ENCODE results near the gene CCDC196.
A peak's percentile ranks its signal among the peaks of the same experiment; 100 is the strongest.

Gene CCDC196

GRCh38 chr14:66485910-66486421 lies at the start of gene CCDC196:
TSS of gene CCDC196 (plus strand) at chr14:66486371. CDS start at chr14:66486503, 132 bp downstream.
- DNase-seq: no peak

GRCh38 chr14:66440801-66441200 lies 45.4 kb upstream of the CCDC196 start:
- no peak for DNase-seq

GRCh38 chr14:66442953-66443571 lies 43.1 kb upstream of the CCDC196 start:
- DNase-seq: no peak

- DNase-seq: no peak
Observed at GRCh38 chr14:66443785-66444184, 42.4 kb upstream of the CCDC196 start.

- no peak for DNase-seq
Observed at GRCh38 chr14:66444271-66444927, 41.8 kb upstream of the CCDC196 start.

- no peak for DNase-seq
Observed at GRCh38 chr14:66445936-66446335, 40.2 kb upstream of the CCDC196 start.

- DNase-seq: no peak
Observed at GRCh38 chr14:66453469-66453868, 32.7 kb upstream of the CCDC196 start.

GRCh38 chr14:66459603-66460002 lies 26.6 kb upstream of the CCDC196 start:
- DNase-seq: no peak

- DNase-seq: no peak
Observed at GRCh38 chr14:66464261-66464660, 21.9 kb upstream of the CCDC196 start.

- no peak for DNase-seq
Observed at GRCh38 chr14:66468778-66469367, 17.3 kb upstream of the CCDC196 start.

- DNase-seq: no peak
Observed at GRCh38 chr14:66471584-66471983, 14.6 kb upstream of the CCDC196 start.

GRCh38 chr14:66472251-66472650 lies 13.9 kb upstream of the CCDC196 start:
- DNase-seq: no peak

GRCh38 chr14:66473223-66473622 lies 12.9 kb upstream of the CCDC196 start:
- no peak for DNase-seq

GRCh38 chr14:66476964-66477363 lies 9.2 kb upstream of the CCDC196 start:
- DNase-seq: no peak

GRCh38 chr14:66477567-66477966 lies 8.6 kb upstream of the CCDC196 start:
- DNase-seq: no peak

GRCh38 chr14:66482873-66483272 lies 3.3 kb upstream of the CCDC196 start:
- no peak for DNase-seq

- no peak for DNase-seq
Observed at GRCh38 chr14:66483322-66483721, 2.8 kb upstream of the CCDC196 start.

GRCh38 chr14:66485029-66485428 lies 1.1 kb upstream of the CCDC196 start:
- DNase-seq: no peak

GRCh38 chr14:66487164-66487563 lies 993 bp downstream of the CCDC196 start:
- no peak for DNase-seq

- no peak for DNase-seq
Observed at GRCh38 chr14:66490143-66491111, 4.3 kb downstream of the CCDC196 start.

GRCh38 chr14:66493750-66494149 lies 7.6 kb downstream of the CCDC196 start:
- DNase-seq: no peak

- peak; percentile 20 for DNase-seq
Observed at GRCh38 chr14:66495218-66496098, 9.3 kb downstream of the CCDC196 start.

Data from activated CD8-positive, alpha-beta memory T cell treated with anti-CD3 and anti-CD28 coated beads, Interleukin-2, amount 50 U/mL, for 4 hours (primary cell).